GM18517 (cell line): ENCODE results near the gene TPR.

Source experiments
- ATAC-seq: cut with Tn5 transposase; IDR thresholded peaks from one replicate; pipeline ENCODE4 v1.9.1; 2021; ENCODE audit warnings: mild to moderate bottlenecking, moderate library complexity; ENCODE audit not compliant: unreplicated experiment

Gene TPR

GRCh38 chr1:186292875-186293274 lies 82.2 kb downstream of the TPR start:
- ATAC-seq = no peak

- no peak for ATAC-seq
Observed at GRCh38 chr1:186291271-186291670, 83.8 kb downstream of the TPR start.

- ATAC-seq = no peak
Observed at GRCh38 chr1:186289943-186290545, 85.0 kb downstream of the TPR start.

- ATAC-seq = no peak
Observed at GRCh38 chr1:186286615-186287315, 88.3 kb downstream of the TPR start.

- no peak for ATAC-seq
Observed at GRCh38 chr1:186283374-186283773, 91.7 kb downstream of the TPR start.

DNA sequence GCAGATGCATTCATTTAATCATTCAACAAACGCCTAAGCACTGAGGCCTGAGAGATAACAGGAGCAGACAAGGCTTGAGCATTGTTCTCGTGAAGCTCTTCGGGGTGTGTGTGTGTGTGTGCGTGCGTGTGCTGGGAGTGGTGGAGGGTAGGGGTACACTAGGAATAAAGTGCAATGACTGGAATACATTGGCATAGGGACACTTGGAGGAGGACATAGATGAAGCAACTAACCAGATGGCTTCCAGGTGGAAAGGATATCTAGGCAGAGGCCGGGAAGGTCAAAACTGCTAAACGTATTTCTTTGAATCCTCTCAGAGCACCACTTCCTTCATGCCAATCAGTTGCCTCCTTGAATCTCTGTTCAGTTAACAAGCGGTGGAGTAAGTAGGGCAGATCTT lies 92.6 kb downstream of the TPR start:
- no peak for ATAC-seq

GRCh38 chr1:186275822-186276221 lies 99.2 kb downstream of the TPR start:
- ATAC-seq = no peak

DNA sequence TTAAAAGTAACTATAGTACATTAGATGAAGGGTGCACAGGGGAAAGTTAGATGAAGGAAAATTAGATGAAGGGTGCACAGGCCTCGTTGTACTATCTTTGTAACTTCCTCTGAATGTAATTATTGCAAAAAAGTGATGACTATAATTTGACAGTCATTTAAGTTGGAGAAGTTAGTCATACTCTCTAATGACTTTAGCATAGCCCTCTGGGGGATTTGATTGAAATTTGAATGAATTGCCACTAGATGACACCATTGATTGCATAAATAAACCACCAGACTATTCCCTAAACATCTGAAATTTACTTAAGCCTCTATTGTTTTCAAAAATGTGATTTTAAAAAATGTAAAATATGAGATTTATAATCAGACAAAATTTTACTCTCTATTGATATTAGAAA lies 102.6 kb downstream of the TPR start:
- no peak for ATAC-seq

DNA sequence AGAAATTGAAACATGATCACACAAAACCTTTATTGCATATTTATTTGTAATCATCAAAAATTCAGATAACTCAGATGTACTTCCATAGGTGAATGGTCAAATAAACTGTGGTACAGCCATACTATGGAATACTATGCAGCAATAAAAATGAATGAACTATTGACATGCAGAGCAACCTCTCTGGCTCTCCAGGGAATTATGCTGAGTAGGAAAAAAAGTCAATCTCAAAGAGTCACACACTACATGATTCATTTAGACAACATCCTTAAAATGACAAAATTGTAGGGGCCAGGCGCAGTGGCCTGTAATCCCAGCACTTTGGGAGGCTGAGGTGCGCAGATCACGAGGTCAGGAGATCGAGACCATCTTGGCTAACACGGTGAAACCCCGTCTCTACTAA lies 104.0 kb downstream of the TPR start:
- no peak for ATAC-seq
